ENCODE results near the gene GMPPA. TPM values are rescaled to one million over a fixed set of nuclear protein-coding genes. Genes with fewer than 3 reads are reported as not detected.

Gene GMPPA
- total and polyA plus RNA-seq, 9 of the 15 experiments (the other 6 are each of a cell fraction or from before 2014, with no cell fraction given): 7.0 to 101 (median 66.7) TPM

DNA sequence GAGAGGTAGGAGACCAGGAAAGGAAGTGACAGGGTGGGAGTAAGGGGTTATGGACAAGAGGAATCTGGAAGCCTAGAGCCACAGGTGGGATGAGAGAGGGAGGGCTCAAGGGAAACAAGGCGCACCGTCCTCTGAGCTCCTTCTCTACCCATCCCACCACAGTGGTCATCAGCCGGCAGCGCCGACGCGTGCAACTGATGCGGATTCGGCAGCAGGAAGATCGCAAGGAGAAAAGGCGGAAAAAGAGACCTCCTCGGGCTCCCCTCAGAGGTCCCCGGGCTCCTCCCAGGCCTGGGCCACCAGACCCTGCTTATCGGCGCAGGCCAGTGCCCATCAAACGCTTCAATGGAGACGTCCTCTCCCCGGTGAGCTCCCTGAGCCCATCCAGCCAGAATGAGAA, 50.3 kb downstream of the GMPPA start (continued):
- no peak for TF ChIP-seq LARP7 (IDR thresholded peaks at IDR 0.05)
- TF ChIP-seq, protein P1, sequence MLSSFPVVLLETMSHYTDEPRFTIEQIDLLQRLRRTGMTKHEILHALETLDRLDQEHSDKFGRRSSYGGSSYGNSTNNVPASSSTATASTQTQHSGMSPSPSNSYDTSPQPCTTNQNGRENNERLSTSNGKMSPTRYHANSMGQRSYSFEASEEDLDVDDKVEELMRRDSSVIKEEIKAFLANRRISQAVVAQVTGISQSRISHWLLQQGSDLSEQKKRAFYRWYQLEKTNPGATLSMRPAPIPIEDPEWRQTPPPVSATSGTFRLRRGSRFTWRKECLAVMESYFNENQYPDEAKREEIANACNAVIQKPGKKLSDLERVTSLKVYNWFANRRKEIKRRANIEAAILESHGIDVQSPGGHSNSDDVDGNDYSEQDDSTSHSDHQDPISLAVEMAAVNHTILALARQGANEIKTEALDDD (IDR thresholded peaks at IDR 0.05): no peak

DNA sequence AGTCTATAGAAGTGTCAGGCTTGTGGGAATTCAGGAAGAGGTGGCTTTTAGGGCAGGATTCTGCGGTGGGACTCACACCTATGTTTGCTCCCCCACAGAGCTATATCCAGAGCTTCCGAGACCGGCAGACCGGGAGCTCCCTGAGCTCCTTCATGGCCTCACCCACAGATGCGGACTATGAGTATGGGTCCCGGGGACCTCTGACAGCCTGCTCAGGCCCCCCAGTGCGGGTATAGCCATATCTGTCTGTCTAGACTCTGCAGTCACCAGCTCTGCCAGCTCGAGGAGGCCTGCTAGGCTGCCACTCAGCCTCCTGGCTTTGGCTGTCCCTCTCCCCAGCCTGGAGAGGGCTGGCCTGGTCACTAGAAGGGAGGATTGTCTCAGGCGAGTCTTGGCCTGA, 50.9 kb downstream of the GMPPA start:
- WGBS (ENCODE audit: insufficient coverage, low coverage, missing lambda C conversion rate): 94% methylated on average over 4 of the region's 9 CpGs
- Histone ChIP-seq H3K27ac (ENCODE audit: extremely low read depth, low read depth, low read length) (no peak overlapping the region), H3K9ac (ENCODE audit: insufficient read depth in 1 of 2, low read depth in 2 of 2, low read length in 2 of 2) (peak overlapping the region in 1 of 2 experiments; percentile 52; a peak in 1 of 4 replicates), H3K4me1 (replicated peaks in 1 of 2; ENCODE audit: control insufficient read depth in 2 of 2, insufficient read depth in 2 of 2, low read length in 2 of 2) (peaks cover 4 to 44% of the 10 kb centered on the region in 2 experiments; a peak in 3 of 5 replicates), H3K27me3 (ENCODE audit: control insufficient read depth in 2 of 2, insufficient read depth in 2 of 2, low read length in 2 of 2) (no peaks in the 10 kb centered on the region), H3K79me2 (ENCODE audit: control insufficient read depth, insufficient read depth, low read length) (no peaks in the 10 kb centered on the region), H3K9me1 (ENCODE audit: control insufficient read depth, insufficient read depth, low read length) (no peaks in the 10 kb centered on the region), H3K36me3 (ENCODE audit: control insufficient read depth, insufficient read depth, low read length) (no peaks in the 10 kb centered on the region), H4K20me1 (replicated peaks; ENCODE audit: control insufficient read depth, insufficient read depth, low read length) (no peaks in the 10 kb centered on the region), H3K9me3 (replicated peaks; ENCODE audit: control insufficient read depth, insufficient read depth, low read depth, low read length) (no peaks in the 10 kb centered on the region), H3K4me2 (ENCODE audit: insufficient read depth, low read length) (no peak overlapping the region), H2AFZ (ENCODE audit: low read depth, low read length) (no peak overlapping the region), H3K4me3 (no peak overlapping the region)
- no peak for ATAC-seq
- no peak for DNase-seq (ENCODE audit: extremely low read depth in 1 of 4, low spot score in 3 of 4)
- in situ Hi-C loops (cut with MboI): loop anchor here (10.0 kb wide), 1 partner anchor 145 kb away; no protein-coding TSS in a partner anchor
- ChIA-PET POLR2A (no interaction called here), CTCF (ENCODE audit: low intra/inter-chr PET ratio) (no interaction called here)
- no TSS peak for BruUV-seq (replicated peaks)
- FAIRE-seq: no peak
- intact Hi-C loops (cut with micrococcal nuclease): no loop called here
- TF ChIP-seq, protein P2, sequence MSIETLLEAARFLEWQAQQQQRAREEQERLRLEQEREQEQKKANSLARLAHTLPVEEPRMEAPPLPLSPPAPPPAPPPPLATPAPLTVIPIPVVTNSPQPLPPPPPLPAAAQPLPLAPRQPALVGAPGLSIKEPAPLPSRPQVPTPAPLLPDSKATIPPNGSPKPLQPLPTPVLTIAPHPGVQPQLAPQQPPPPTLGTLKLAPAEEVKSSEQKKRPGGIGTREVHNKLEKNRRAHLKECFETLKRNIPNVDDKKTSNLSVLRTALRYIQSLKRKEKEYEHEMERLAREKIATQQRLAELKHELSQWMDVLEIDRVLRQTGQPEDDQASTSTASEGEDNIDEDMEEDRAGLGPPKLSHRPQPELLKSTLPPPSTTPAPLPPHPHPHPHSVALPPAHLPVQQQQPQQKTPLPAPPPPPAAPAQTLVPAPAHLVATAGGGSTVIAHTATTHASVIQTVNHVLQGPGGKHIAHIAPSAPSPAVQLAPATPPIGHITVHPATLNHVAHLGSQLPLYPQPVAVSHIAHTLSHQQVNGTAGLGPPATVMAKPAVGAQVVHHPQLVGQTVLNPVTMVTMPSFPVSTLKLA (conservative IDR thresholded peaks at IDR 0.05): no peak
- TF ChIP-seq, protein P3, sequence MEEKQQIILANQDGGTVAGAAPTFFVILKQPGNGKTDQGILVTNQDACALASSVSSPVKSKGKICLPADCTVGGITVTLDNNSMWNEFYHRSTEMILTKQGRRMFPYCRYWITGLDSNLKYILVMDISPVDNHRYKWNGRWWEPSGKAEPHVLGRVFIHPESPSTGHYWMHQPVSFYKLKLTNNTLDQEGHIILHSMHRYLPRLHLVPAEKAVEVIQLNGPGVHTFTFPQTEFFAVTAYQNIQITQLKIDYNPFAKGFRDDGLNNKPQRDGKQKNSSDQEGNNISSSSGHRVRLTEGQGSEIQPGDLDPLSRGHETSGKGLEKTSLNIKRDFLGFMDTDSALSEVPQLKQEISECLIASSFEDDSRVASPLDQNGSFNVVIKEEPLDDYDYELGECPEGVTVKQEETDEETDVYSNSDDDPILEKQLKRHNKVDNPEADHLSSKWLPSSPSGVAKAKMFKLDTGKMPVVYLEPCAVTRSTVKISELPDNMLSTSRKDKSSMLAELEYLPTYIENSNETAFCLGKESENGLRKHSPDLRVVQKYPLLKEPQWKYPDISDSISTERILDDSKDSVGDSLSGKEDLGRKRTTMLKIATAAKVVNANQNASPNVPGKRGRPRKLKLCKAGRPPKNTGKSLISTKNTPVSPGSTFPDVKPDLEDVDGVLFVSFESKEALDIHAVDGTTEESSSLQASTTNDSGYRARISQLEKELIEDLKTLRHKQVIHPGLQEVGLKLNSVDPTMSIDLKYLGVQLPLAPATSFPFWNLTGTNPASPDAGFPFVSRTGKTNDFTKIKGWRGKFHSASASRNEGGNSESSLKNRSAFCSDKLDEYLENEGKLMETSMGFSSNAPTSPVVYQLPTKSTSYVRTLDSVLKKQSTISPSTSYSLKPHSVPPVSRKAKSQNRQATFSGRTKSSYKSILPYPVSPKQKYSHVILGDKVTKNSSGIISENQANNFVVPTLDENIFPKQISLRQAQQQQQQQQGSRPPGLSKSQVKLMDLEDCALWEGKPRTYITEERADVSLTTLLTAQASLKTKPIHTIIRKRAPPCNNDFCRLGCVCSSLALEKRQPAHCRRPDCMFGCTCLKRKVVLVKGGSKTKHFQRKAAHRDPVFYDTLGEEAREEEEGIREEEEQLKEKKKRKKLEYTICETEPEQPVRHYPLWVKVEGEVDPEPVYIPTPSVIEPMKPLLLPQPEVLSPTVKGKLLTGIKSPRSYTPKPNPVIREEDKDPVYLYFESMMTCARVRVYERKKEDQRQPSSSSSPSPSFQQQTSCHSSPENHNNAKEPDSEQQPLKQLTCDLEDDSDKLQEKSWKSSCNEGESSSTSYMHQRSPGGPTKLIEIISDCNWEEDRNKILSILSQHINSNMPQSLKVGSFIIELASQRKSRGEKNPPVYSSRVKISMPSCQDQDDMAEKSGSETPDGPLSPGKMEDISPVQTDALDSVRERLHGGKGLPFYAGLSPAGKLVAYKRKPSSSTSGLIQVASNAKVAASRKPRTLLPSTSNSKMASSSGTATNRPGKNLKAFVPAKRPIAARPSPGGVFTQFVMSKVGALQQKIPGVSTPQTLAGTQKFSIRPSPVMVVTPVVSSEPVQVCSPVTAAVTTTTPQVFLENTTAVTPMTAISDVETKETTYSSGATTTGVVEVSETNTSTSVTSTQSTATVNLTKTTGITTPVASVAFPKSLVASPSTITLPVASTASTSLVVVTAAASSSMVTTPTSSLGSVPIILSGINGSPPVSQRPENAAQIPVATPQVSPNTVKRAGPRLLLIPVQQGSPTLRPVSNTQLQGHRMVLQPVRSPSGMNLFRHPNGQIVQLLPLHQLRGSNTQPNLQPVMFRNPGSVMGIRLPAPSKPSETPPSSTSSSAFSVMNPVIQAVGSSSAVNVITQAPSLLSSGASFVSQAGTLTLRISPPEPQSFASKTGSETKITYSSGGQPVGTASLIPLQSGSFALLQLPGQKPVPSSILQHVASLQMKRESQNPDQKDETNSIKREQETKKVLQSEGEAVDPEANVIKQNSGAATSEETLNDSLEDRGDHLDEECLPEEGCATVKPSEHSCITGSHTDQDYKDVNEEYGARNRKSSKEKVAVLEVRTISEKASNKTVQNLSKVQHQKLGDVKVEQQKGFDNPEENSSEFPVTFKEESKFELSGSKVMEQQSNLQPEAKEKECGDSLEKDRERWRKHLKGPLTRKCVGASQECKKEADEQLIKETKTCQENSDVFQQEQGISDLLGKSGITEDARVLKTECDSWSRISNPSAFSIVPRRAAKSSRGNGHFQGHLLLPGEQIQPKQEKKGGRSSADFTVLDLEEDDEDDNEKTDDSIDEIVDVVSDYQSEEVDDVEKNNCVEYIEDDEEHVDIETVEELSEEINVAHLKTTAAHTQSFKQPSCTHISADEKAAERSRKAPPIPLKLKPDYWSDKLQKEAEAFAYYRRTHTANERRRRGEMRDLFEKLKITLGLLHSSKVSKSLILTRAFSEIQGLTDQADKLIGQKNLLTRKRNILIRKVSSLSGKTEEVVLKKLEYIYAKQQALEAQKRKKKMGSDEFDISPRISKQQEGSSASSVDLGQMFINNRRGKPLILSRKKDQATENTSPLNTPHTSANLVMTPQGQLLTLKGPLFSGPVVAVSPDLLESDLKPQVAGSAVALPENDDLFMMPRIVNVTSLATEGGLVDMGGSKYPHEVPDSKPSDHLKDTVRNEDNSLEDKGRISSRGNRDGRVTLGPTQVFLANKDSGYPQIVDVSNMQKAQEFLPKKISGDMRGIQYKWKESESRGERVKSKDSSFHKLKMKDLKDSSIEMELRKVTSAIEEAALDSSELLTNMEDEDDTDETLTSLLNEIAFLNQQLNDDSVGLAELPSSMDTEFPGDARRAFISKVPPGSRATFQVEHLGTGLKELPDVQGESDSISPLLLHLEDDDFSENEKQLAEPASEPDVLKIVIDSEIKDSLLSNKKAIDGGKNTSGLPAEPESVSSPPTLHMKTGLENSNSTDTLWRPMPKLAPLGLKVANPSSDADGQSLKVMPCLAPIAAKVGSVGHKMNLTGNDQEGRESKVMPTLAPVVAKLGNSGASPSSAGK (IDR thresholded peaks at IDR 0.05): no peak
- TF ChIP-seq ZKSCAN3 (CRISPR knock-in tag; IDR thresholded peaks at IDR 0.05) (no peak), ZNF12 (CRISPR knock-in tag; IDR thresholded peaks at IDR 0.05) (no peak), U2AF2 (optimal IDR thresholded peaks at IDR 0.05; ENCODE audit: low read depth, low read length) (no peak), NELFE (IDR thresholded peaks at IDR 0.05; ENCODE audit: insufficient read depth, insufficient read length) (no peak)

Measured in K562 (cell line).